Measurements from ENCODE around the gene XPR1. TPM values are rescaled to one million over a fixed set of nuclear protein-coding genes. Genes with fewer than 3 reads are reported as not detected.

Gene XPR1
- total RNA-seq, 1 donor from 2014 or later = 35.2 TPM

- no peak overlapping the region for H2AFZ ChIP-seq (ENCODE audit: low read depth, low read length)
- peaks cover 3% of the 10 kb centered on the region for H3K27me3 ChIP-seq (ENCODE audit: insufficient read depth, low read length)
- H3K4me1 ChIP-seq (ENCODE audit: insufficient read depth, low read length) = no peaks in the 10 kb centered on the region
- H3K4me3 ChIP-seq (ENCODE audit: insufficient read depth, low read depth, low read length) = no peak overlapping the region
- no peak overlapping the region for H3K4me2 ChIP-seq (ENCODE audit: low read length)
- Mint-ChIP-seq H3K4me1 (ENCODE audit: low read depth, unreplicated experiment) (peaks cover 3% of the 10 kb centered on the region), H3K36me3 (ENCODE audit: low read depth, unreplicated experiment) (no peaks in the 10 kb centered on the region), H3K27ac (ENCODE audit: unreplicated experiment) (no peak overlapping the region), H3K4me3 (ENCODE audit: unreplicated experiment) (no peak overlapping the region), H3K9me3 (ENCODE audit: unreplicated experiment) (peaks cover 3% of the 10 kb centered on the region), H3K27me3 (ENCODE audit: low read depth, unreplicated experiment) (no peaks in the 10 kb centered on the region)
- no peaks in the 10 kb centered on the region for H3K36me3 ChIP-seq (ENCODE audit: insufficient read depth, low read length)
- no peaks in the 10 kb centered on the region for H3K79me2 ChIP-seq (ENCODE audit: insufficient read depth, low read length)
- H3K27ac ChIP-seq (ENCODE audit: low read depth, low read length) = no peak overlapping the region
- H3K9ac ChIP-seq (ENCODE audit: low read length) = no peak overlapping the region
- H3K9me3 ChIP-seq (ENCODE audit: insufficient read depth, low read depth, low read length) = no peaks in the 10 kb centered on the region
- H4K20me1 ChIP-seq (ENCODE audit: insufficient read depth, low read length) = no peaks in the 10 kb centered on the region
- peak; percentile 26 for TF ChIP-seq CTCF (IDR thresholded peaks at IDR 0.05; ENCODE audit: insufficient read depth, low read depth, low read length)
- no peak for TF ChIP-seq EZH2 (IDR thresholded peaks at IDR 0.05; ENCODE audit: insufficient read depth, low read length)
- DNase-seq (ENCODE audit: low read depth) (peak; percentile 25), FAIRE-seq (no peak)
Measured at GRCh38 chr1:180623579-180624347, 8.1 kb upstream of the XPR1 start.

GRCh38 chr1:180626711-180627110, 5.1 kb upstream of the XPR1 start:
- H3K4me3 Mint-ChIP-seq (ENCODE audit: unreplicated experiment) = no peak overlapping the region
- no peak for FAIRE-seq
- TF ChIP-seq CTCF (IDR thresholded peaks at IDR 0.05; ENCODE audit: insufficient read depth, low read depth, low read length) = no peak
- TF ChIP-seq EZH2 (IDR thresholded peaks at IDR 0.05; ENCODE audit: insufficient read depth, low read length) = no peak

GRCh38 chr1:180627411-180627810, 4.4 kb upstream of the XPR1 start:
- Mint-ChIP-seq H3K9me3 (ENCODE audit: unreplicated experiment) (peaks cover 3% of the 10 kb centered on the region), H3K27me3 (ENCODE audit: low read depth, unreplicated experiment) (no peaks in the 10 kb centered on the region), H3K36me3 (ENCODE audit: low read depth, unreplicated experiment) (no peaks in the 10 kb centered on the region), H3K27ac (ENCODE audit: unreplicated experiment) (no peak overlapping the region), H3K4me3 (ENCODE audit: unreplicated experiment) (no peak overlapping the region), H3K4me1 (ENCODE audit: low read depth, unreplicated experiment) (peaks cover 9% of the 10 kb centered on the region)
- Histone ChIP-seq H3K4me1 (ENCODE audit: insufficient read depth, low read length) (no peaks in the 10 kb centered on the region), H3K9ac (ENCODE audit: low read length) (no peak overlapping the region), H4K20me1 (ENCODE audit: insufficient read depth, low read length) (peaks cover under 1% of the 10 kb centered on the region), H3K27ac (ENCODE audit: low read depth, low read length) (no peak overlapping the region), H3K36me3 (ENCODE audit: insufficient read depth, low read length) (no peaks in the 10 kb centered on the region), H3K9me3 (ENCODE audit: insufficient read depth, low read depth, low read length) (no peaks in the 10 kb centered on the region), H3K4me3 (ENCODE audit: insufficient read depth, low read depth, low read length) (no peak overlapping the region), H3K4me2 (ENCODE audit: low read length) (no peak overlapping the region), H2AFZ (ENCODE audit: low read depth, low read length) (no peak overlapping the region), H3K27me3 (ENCODE audit: insufficient read depth, low read length) (peaks cover 3% of the 10 kb centered on the region), H3K79me2 (ENCODE audit: insufficient read depth, low read length) (peaks cover under 1% of the 10 kb centered on the region)
- DNase-seq (ENCODE audit: low read depth) (peak; percentile 16), FAIRE-seq (no peak)
- TF ChIP-seq CTCF (IDR thresholded peaks at IDR 0.05; ENCODE audit: insufficient read depth, low read depth, low read length) = no peak
- no peak for TF ChIP-seq EZH2 (IDR thresholded peaks at IDR 0.05; ENCODE audit: insufficient read depth, low read length)

More at GRCh38 chr1:180626711-180627110, 5.1 kb upstream of the XPR1 start:
- H3K9ac ChIP-seq (ENCODE audit: low read length) = no peak overlapping the region
- Mint-ChIP-seq H3K27me3 (ENCODE audit: low read depth, unreplicated experiment) (no peaks in the 10 kb centered on the region), H3K4me1 (ENCODE audit: low read depth, unreplicated experiment) (peaks cover 9% of the 10 kb centered on the region), H3K27ac (ENCODE audit: unreplicated experiment) (no peak overlapping the region), H3K36me3 (ENCODE audit: low read depth, unreplicated experiment) (no peaks in the 10 kb centered on the region), H3K9me3 (ENCODE audit: unreplicated experiment) (peaks cover 3% of the 10 kb centered on the region)
- H3K4me3 ChIP-seq (ENCODE audit: insufficient read depth, low read depth, low read length) = no peak overlapping the region
- no peaks in the 10 kb centered on the region for H3K79me2 ChIP-seq (ENCODE audit: insufficient read depth, low read length)
- no peak overlapping the region for H3K4me2 ChIP-seq (ENCODE audit: low read length)
- no peaks in the 10 kb centered on the region for H3K36me3 ChIP-seq (ENCODE audit: insufficient read depth, low read length)
- no peaks in the 10 kb centered on the region for H4K20me1 ChIP-seq (ENCODE audit: insufficient read depth, low read length)
- H3K27me3 ChIP-seq (ENCODE audit: insufficient read depth, low read length) = peaks cover 3% of the 10 kb centered on the region
- H3K9me3 ChIP-seq (ENCODE audit: insufficient read depth, low read depth, low read length) = no peaks in the 10 kb centered on the region
- DNase-seq (ENCODE audit: low read depth) = no peak
- no peak overlapping the region for H3K27ac ChIP-seq (ENCODE audit: low read depth, low read length)
- H3K4me1 ChIP-seq (ENCODE audit: insufficient read depth, low read length) = no peaks in the 10 kb centered on the region
- no peak overlapping the region for H2AFZ ChIP-seq (ENCODE audit: low read depth, low read length)
